ENCODE data around the gene SF3B3.
"Not testable (repeated sequence)": the region's sequence is repeated elsewhere in the genome, so short reads cannot be mapped to it uniquely, and the experiment has no call there.

The SF3B3 gene

GRCh38 chr16:70520612-70521297 lies 2.9 kb upstream of the SF3B3 start:
- Histone ChIP-seq H3K4me1 (ENCODE audit: control insufficient read depth, low read depth, low read length) (peaks cover 8% of the 10 kb centered on the region), H3K9me3 (ENCODE audit: control insufficient read depth, low read depth, low read length) (no peaks in the 10 kb centered on the region), H3K36me3 (ENCODE audit: control insufficient read depth, low read depth, low read length) (peaks cover 10% of the 10 kb centered on the region), H3K27ac (ENCODE audit: low read length) (no peak overlapping the region), H3K4me3 (ENCODE audit: low read length) (no peak overlapping the region), H3K9ac (ENCODE audit: low read length) (no peak overlapping the region), H3K27me3 (ENCODE audit: control insufficient read depth, insufficient read depth, low read length) (no peaks in the 10 kb centered on the region)

- Histone ChIP-seq H3K9ac (ENCODE audit: low read length) (peak overlapping the region; percentile 94), H3K4me3 (ENCODE audit: low read length) (peak overlapping the region; percentile 79), H3K27me3 (ENCODE audit: control insufficient read depth, insufficient read depth, low read length) (no peaks in the 10 kb centered on the region), H3K27ac (ENCODE audit: low read length) (peak overlapping the region; percentile 89), H3K4me1 (ENCODE audit: control insufficient read depth, low read depth, low read length) (peaks cover 12% of the 10 kb centered on the region), H3K36me3 (ENCODE audit: control insufficient read depth, low read depth, low read length) (peaks cover 16% of the 10 kb centered on the region), H3K9me3 (ENCODE audit: control insufficient read depth, low read depth, low read length) (no peaks in the 10 kb centered on the region)
These were observed 1.2 kb upstream of the SF3B3 start for GRCh38 chr16:70522216-70523075.

GRCh38 chr16:70523076-70523742 lies 407 bp upstream of the SF3B3 start, which contains the start of gene COG4:
TSS of gene COG4 (minus strand) at chr16:70523554. CDS start at chr16:70523543, 11 bp downstream.
- Histone ChIP-seq H3K4me1 (ENCODE audit: control insufficient read depth, low read depth, low read length) (peaks cover 12% of the 10 kb centered on the region), H3K9ac (ENCODE audit: low read length) (peak within 1 kb of the TSS; percentile 94), H3K4me3 (ENCODE audit: low read length) (peak within 1 kb of the TSS; percentile 79), H3K9me3 (ENCODE audit: control insufficient read depth, low read depth, low read length) (no peaks in the 10 kb centered on the region), H3K27me3 (ENCODE audit: control insufficient read depth, insufficient read depth, low read length) (no peaks in the 10 kb centered on the region), H3K27ac (ENCODE audit: low read length) (peak within 1 kb of the TSS; percentile 89), H3K36me3 (ENCODE audit: control insufficient read depth, low read depth, low read length) (peaks cover 18% of the 10 kb centered on the region)

GRCh38 chr16:70524399-70524825 lies 796 bp downstream of the SF3B3 start:
- H3K9me3 ChIP-seq (ENCODE audit: control insufficient read depth, low read depth, low read length); H3K27me3 ChIP-seq (ENCODE audit: control insufficient read depth, insufficient read depth, low read length): not testable (repeated sequence)
- Histone ChIP-seq H3K4me1 (ENCODE audit: control insufficient read depth, low read depth, low read length) (peaks cover 12% of the 10 kb centered on the region), H3K4me3 (ENCODE audit: low read length) (peak overlapping the region; percentile 79), H3K27ac (ENCODE audit: low read length) (peak overlapping the region; percentile 89), H3K9ac (ENCODE audit: low read length) (peak overlapping the region; percentile 94), H3K36me3 (ENCODE audit: control insufficient read depth, low read depth, low read length) (peaks cover 29% of the 10 kb centered on the region)

- Histone ChIP-seq H3K27ac (ENCODE audit: low read length) (no peak overlapping the region), H3K27me3 (ENCODE audit: control insufficient read depth, insufficient read depth, low read length) (no peaks in the 10 kb centered on the region), H3K36me3 (ENCODE audit: control insufficient read depth, low read depth, low read length) (peaks cover 45% of the 10 kb centered on the region), H3K9ac (ENCODE audit: low read length) (no peak overlapping the region), H3K4me3 (ENCODE audit: low read length) (peak overlapping the region; percentile 32), H3K9me3 (ENCODE audit: control insufficient read depth, low read depth, low read length) (no peaks in the 10 kb centered on the region), H3K4me1 (ENCODE audit: control insufficient read depth, low read depth, low read length) (peaks cover 12% of the 10 kb centered on the region)
These were observed 2.8 kb downstream of the SF3B3 start for GRCh38 chr16:70526403-70526802.

- H3K27ac ChIP-seq (ENCODE audit: low read length) = no peak overlapping the region
- no peaks in the 10 kb centered on the region for H3K27me3 ChIP-seq (ENCODE audit: control insufficient read depth, insufficient read depth, low read length)
- peaks cover 7% of the 10 kb centered on the region for H3K4me1 ChIP-seq (ENCODE audit: control insufficient read depth, low read depth, low read length)
- peaks cover 56% of the 10 kb centered on the region for H3K36me3 ChIP-seq (ENCODE audit: control insufficient read depth, low read depth, low read length)
- H3K9ac ChIP-seq (ENCODE audit: low read length) = no peak overlapping the region
- peak overlapping the region; percentile 32 for H3K4me3 ChIP-seq (ENCODE audit: low read length)
- H3K9me3 ChIP-seq (ENCODE audit: control insufficient read depth, low read depth, low read length) = no peaks in the 10 kb centered on the region
These were observed 3.8 kb downstream of the SF3B3 start for GRCh38 chr16:70527315-70527996.

- Histone ChIP-seq H3K4me1 (ENCODE audit: control insufficient read depth, low read depth, low read length) (peaks cover 3% of the 10 kb centered on the region), H3K27ac (ENCODE audit: low read length) (no peak overlapping the region), H3K27me3 (ENCODE audit: control insufficient read depth, insufficient read depth, low read length) (no peaks in the 10 kb centered on the region), H3K9ac (ENCODE audit: low read length) (no peak overlapping the region), H3K4me3 (ENCODE audit: low read length) (no peak overlapping the region), H3K36me3 (ENCODE audit: control insufficient read depth, low read depth, low read length) (peaks cover 73% of the 10 kb centered on the region), H3K9me3 (ENCODE audit: control insufficient read depth, low read depth, low read length) (no peaks in the 10 kb centered on the region)
These were observed 5.6 kb downstream of the SF3B3 start for GRCh38 chr16:70529051-70529777.

- not testable (repeated sequence) for H3K4me3 ChIP-seq (ENCODE audit: low read length); H3K9me3 ChIP-seq (ENCODE audit: control insufficient read depth, low read depth, low read length); H3K27me3 ChIP-seq (ENCODE audit: control insufficient read depth, insufficient read depth, low read length); H3K9ac ChIP-seq (ENCODE audit: low read length); H3K4me1 ChIP-seq (ENCODE audit: control insufficient read depth, low read depth, low read length); H3K27ac ChIP-seq (ENCODE audit: low read length)
- peaks cover 79% of the 10 kb centered on the region for H3K36me3 ChIP-seq (ENCODE audit: control insufficient read depth, low read depth, low read length)
These were observed 6.3 kb downstream of the SF3B3 start for GRCh38 chr16:70529954-70530353.

- Histone ChIP-seq H3K27ac (ENCODE audit: low read length) (no peak overlapping the region), H3K27me3 (ENCODE audit: control insufficient read depth, insufficient read depth, low read length) (no peaks in the 10 kb centered on the region), H3K36me3 (ENCODE audit: control insufficient read depth, low read depth, low read length) (peaks cover 96% of the 10 kb centered on the region), H3K4me1 (ENCODE audit: control insufficient read depth, low read depth, low read length) (no peaks in the 10 kb centered on the region), H3K4me3 (ENCODE audit: low read length) (no peak overlapping the region), H3K9me3 (ENCODE audit: control insufficient read depth, low read depth, low read length) (no peaks in the 10 kb centered on the region), H3K9ac (ENCODE audit: low read length) (no peak overlapping the region)
These were observed 11.4 kb downstream of the SF3B3 start for GRCh38 chr16:70534971-70535370.

- Histone ChIP-seq H3K9me3 (ENCODE audit: control insufficient read depth, low read depth, low read length) (no peaks in the 10 kb centered on the region), H3K4me3 (ENCODE audit: low read length) (no peak overlapping the region), H3K27me3 (ENCODE audit: control insufficient read depth, insufficient read depth, low read length) (no peaks in the 10 kb centered on the region), H3K27ac (ENCODE audit: low read length) (no peak overlapping the region), H3K36me3 (ENCODE audit: control insufficient read depth, low read depth, low read length) (peaks cover 97% of the 10 kb centered on the region), H3K4me1 (ENCODE audit: control insufficient read depth, low read depth, low read length) (no peaks in the 10 kb centered on the region), H3K9ac (ENCODE audit: low read length) (no peak overlapping the region)
These were observed 17.4 kb downstream of the SF3B3 start for GRCh38 chr16:70540994-70541393.
